Breast epithelium (tissue), 4 donors: ENCODE data around the gene PBX3. TPM values are rescaled to one million over a fixed set of nuclear protein-coding genes. Genes with fewer than 3 reads are reported as not detected.

Experiments
- DNase-seq, 2 donors: peaks; one replicate each; pipeline ENCODE4 v3.0.0-alpha.2; 2019; ENCODE audit warnings: low spot score in 2 of 2
- H3K27ac ChIP-seq, 2 donors: fragments of 200-600 bp; sonication (generic) in 1 of 2; one replicate each; pipeline ENCODE4 v1.5.1; 2016 to 2019; ENCODE audit warnings: mild to moderate bottlenecking in 1 of 2
- H3K27me3 ChIP-seq, 2 donors: fragments of 200-600 bp; sonication (generic) in 1 of 2; one replicate each; pipeline versions ENCODE4 v1.5.1 to v1.6.0; 2017 to 2019; ENCODE audit warnings: control low read depth in 1 of 2, mild to moderate bottlenecking in 1 of 2
- H3K36me3 ChIP-seq: fragments of 200-600 bp; one replicate; pipeline ENCODE4 v1.5.1; 2019
- H3K4me1 ChIP-seq, 2 donors: fragments of 200-600 bp; sonication (generic); one replicate each; pipeline ENCODE4 v1.5.1; 2016 to 2019; ENCODE audit warnings: control low read depth in 1 of 2
- H3K4me3 ChIP-seq, 3 donors: fragments of 200-600 bp; sonication (generic); 1 replicate in 2 of 3; 2 replicates in 1 of 3; pipeline ENCODE4 v1.5.1; 2016 to 2019; ENCODE audit warnings: mild to moderate bottlenecking in 3 of 3, moderate library complexity in 2 of 3
- H3K9me3 ChIP-seq, 2 donors: fragments of 200-600 bp; sonication (generic) in 1 of 2; one replicate each; pipeline ENCODE4 v1.5.1; 2016 to 2019; ENCODE audit warnings: control low read depth in 1 of 2
- CTCF ChIP-seq, 3 donors: fragments of 450-650 bp; IDR thresholded peaks; one replicate each; pipeline ENCODE4 v1.5.1; 2016 to 2017; ENCODE audit warnings: antibody characterized with exemption in 3 of 3, mild to moderate bottlenecking in 3 of 3, moderate library complexity in 3 of 3
- POLR2A ChIP-seq: fragments of 450-650 bp; IDR thresholded peaks from one replicate; pipeline ENCODE4 v1.6.1; 2016; ENCODE audit warnings: antibody characterized with exemption, mild to moderate bottlenecking, moderate library complexity
- POLR2AphosphoS5 ChIP-seq, 3 donors: sonication (generic); formaldehyde crosslinking; IDR thresholded peaks; one replicate each; pipeline ENCODE4 v1.6.1; 2017; ENCODE audit warnings: antibody characterized with exemption in 3 of 3
- intact Hi-C: fragments of 100-400 bp; cut with DNase I; formaldehyde crosslinking; loops from one replicate; pipeline ENCODE4 v1.15.1; 2023; ENCODE audit warnings: low total_unique reads
- total RNA-seq, 3 donors: library from RNA; depleted of rRNA; stranded (reverse); fragments of >200 nt; gene quantifications; one replicate each; pipeline ENCODE4 v1.1.0, GENCODE V29; 2016

Gene PBX3
- total RNA-seq, 3 donors from 2014 or later = 29.5 to 31.2 (median 29.8) TPM

DNA sequence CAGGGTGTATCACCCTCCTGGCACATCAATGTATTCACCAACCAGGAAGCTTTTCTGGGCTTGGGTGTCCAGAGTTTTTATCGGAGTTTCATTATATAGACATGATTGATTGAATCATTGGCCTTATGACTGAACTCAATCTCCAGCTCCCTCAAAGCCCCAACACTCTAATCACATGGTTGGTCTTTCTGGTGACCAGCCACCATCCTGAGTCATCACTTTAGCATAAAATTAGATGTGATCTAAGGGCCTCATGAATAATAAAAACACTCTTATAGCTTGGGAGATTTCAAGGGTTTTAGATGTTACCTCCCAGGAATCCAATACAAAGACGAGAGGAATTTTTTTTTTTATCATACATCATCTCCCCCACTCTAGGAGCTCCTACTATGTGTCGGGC lies 7.7 kb upstream of the PBX3 start:
- intact Hi-C loops = no loop called here
- H3K9me3 ChIP-seq = no peaks in the 10 kb centered on the region
- no peaks in the 10 kb centered on the region for H3K27me3 ChIP-seq
- H3K27ac ChIP-seq = no peak overlapping the region
- no peak overlapping the region for H3K4me3 ChIP-seq
- no peak for TF ChIP-seq CTCF (IDR thresholded peaks at IDR 0.05)
- no peaks in the 10 kb centered on the region for H3K36me3 ChIP-seq
- no peak for DNase-seq
- H3K4me1 ChIP-seq = no peaks in the 10 kb centered on the region

- TF ChIP-seq POLR2AphosphoS5 (IDR thresholded peaks at IDR 0.05) = no peak
- no peak for TF ChIP-seq POLR2A
- no peak for TF ChIP-seq CTCF (IDR thresholded peaks at IDR 0.05)
- no peak for DNase-seq
- Histone ChIP-seq H3K27ac (no peak overlapping the region), H3K4me1 (no peaks in the 10 kb centered on the region), H3K36me3 (no peaks in the 10 kb centered on the region), H3K27me3 (no peaks in the 10 kb centered on the region), H3K9me3 (no peaks in the 10 kb centered on the region), H3K4me3 (no peak overlapping the region)
- intact Hi-C loops = no loop called here
These were observed 4.5 kb upstream of the PBX3 start for GRCh38 chr9:125742657-125743056.

DNA sequence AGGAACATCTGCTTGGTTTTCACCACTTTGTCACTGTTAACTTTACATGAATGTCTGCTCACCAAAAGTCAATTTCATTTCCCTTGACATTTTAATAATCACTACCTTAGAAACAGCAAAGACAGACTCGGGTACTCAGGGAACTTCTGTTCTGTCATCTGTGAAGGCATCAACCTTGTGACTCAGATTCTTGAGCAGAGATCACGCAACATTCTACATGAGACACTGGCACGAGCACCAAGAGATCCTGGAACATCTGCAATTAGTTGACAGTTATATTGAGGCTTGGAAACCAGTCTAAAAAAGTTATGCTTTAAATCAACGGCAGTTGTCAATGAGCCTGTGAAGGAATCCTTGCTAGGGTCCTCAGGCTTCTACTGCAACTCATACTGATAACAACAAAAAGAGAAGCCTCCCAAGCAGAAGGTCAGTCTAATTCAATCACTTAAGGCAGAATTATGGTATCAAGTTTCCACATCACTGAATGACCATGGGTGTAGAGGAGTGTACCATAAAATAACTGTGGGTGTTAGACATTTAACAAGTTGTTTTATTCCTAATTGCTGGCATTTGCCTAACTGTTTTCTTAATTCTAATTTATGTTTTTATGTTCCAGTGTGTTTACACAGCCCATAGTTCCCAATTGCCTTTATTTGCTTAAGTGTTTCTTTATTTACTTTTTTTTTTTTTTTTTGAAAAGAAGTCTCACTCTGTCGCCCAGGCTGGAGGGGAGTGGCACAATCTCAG lies 3.3 kb upstream of the PBX3 start:
- DNase-seq = no peak
- H3K9me3 ChIP-seq = no peaks in the 10 kb centered on the region
- no peaks in the 10 kb centered on the region for H3K4me1 ChIP-seq
- TF ChIP-seq CTCF (IDR thresholded peaks at IDR 0.05) = no peak
- no peak for TF ChIP-seq POLR2AphosphoS5 (IDR thresholded peaks at IDR 0.05)
- no peak for TF ChIP-seq POLR2A
- intact Hi-C loops = no loop called here
- no peaks in the 10 kb centered on the region for H3K27me3 ChIP-seq
- no peaks in the 10 kb centered on the region for H3K36me3 ChIP-seq
- no peak overlapping the region for H3K27ac ChIP-seq
- H3K4me3 ChIP-seq = no peak overlapping the region

DNA sequence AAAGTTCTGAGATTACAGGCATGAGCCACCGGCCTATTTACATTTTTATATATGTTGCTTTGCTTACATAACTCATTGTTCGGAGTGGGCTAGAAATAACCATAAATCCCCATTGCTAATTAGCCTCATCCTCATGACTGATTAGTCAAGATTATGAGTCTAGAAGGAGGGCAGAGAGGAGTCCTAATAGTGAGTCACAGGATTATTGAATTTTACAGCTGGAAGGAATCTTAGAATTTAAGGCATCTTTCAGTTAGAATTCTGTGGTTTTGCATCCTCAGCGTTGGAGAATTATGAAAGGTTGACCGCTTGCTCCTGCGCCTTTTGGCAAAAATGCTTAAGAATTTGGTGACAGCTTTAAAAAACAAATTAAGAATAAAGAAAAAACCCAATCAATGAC lies 2.6 kb upstream of the PBX3 start:
- H3K27me3 ChIP-seq = no peaks in the 10 kb centered on the region
- H3K27ac ChIP-seq = no peak overlapping the region
- TF ChIP-seq CTCF (IDR thresholded peaks at IDR 0.05) = no peak
- no peak for TF ChIP-seq POLR2A
- TF ChIP-seq POLR2AphosphoS5 (IDR thresholded peaks at IDR 0.05) = no peak
- intact Hi-C loops = loop anchor here (5.0 kb wide), 1 partner anchor 337 kb away; no protein-coding TSS in a partner anchor
- H3K4me1 ChIP-seq = no peaks in the 10 kb centered on the region
- no peak for DNase-seq
- no peak overlapping the region for H3K4me3 ChIP-seq
- no peaks in the 10 kb centered on the region for H3K36me3 ChIP-seq
- no peaks in the 10 kb centered on the region for H3K9me3 ChIP-seq

- intact Hi-C loops = loop anchor here (5.0 kb wide), 1 partner anchor 338 kb away; no protein-coding TSS in a partner anchor
- no peaks in the 10 kb centered on the region for H3K9me3 ChIP-seq
- no peak for DNase-seq
- H3K36me3 ChIP-seq = no peaks in the 10 kb centered on the region
- H3K27me3 ChIP-seq = no peaks in the 10 kb centered on the region
- H3K27ac ChIP-seq = no peak overlapping the region
- no peaks in the 10 kb centered on the region for H3K4me1 ChIP-seq
- TF ChIP-seq CTCF (IDR thresholded peaks at IDR 0.05) (no peak), POLR2AphosphoS5 (IDR thresholded peaks at IDR 0.05) (no peak), POLR2A (no peak)
- no peak overlapping the region for H3K4me3 ChIP-seq
These were observed 2.2 kb upstream of the PBX3 start for GRCh38 chr9:125745018-125745417.
